ENCODE data around the gene CACNA1D.

The CACNA1D gene

DNA sequence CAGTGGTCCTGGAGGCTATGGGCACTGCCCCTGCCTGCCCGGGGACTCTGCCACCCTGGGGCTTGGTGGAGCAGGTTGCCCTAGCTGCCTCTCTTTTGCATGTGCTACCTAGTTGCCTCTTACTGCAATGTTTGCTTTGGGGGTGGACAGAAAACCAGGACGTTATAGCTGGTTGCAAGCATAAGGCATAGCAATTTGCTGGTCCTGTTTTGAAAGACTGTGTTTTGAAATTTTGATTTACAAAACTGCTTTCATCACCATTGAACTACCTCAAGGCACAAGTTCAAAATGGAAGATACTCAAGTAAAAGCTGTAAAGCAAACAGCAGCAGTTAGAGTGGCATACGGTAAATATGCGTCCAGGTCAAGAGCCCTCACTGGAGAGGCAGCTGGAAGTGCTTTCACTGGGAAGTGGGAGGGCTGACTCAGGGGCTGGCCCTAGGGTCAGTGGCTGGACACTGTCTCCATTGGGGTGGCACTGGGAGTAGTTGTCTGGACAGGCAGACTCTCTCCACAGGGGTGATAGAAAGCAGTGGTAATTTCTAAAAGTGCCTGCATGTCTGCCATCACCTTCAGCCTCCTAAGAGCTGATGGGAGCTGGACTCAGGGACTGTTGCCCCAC, 213.7 kb downstream of the CACNA1D start:
- H3K36me3 ChIP-seq (ENCODE audit: insufficient read depth, low read length): no peaks in the 10 kb centered on the region
- no peak overlapping the region for H3K4me3 ChIP-seq (ENCODE audit: low read depth, low read length)
- H3K27me3 ChIP-seq (ENCODE audit: insufficient read depth, low read length): peaks cover 38% of the 10 kb centered on the region
- no peaks in the 10 kb centered on the region for H3K4me1 ChIP-seq (ENCODE audit: control insufficient read depth, insufficient read depth, low read length, unreplicated experiment)
- no peaks in the 10 kb centered on the region for H3K79me2 ChIP-seq (ENCODE audit: control insufficient read depth, insufficient read depth, low read length, unreplicated experiment)
- no peak overlapping the region for H2AFZ ChIP-seq (ENCODE audit: low read length, unreplicated experiment)
- no peak overlapping the region for H3K27ac ChIP-seq (ENCODE audit: low read depth, low read length)

- Histone ChIP-seq H3K79me2 (ENCODE audit: control insufficient read depth, insufficient read depth, low read length, unreplicated experiment) (no peaks in the 10 kb centered on the region), H3K4me3 (ENCODE audit: low read depth, low read length) (no peak overlapping the region), H3K4me1 (ENCODE audit: control insufficient read depth, insufficient read depth, low read length, unreplicated experiment) (no peaks in the 10 kb centered on the region), H3K27me3 (ENCODE audit: insufficient read depth, low read length) (peaks cover 38% of the 10 kb centered on the region), H3K27ac (ENCODE audit: low read depth, low read length) (no peak overlapping the region), H3K36me3 (ENCODE audit: insufficient read depth, low read length) (no peaks in the 10 kb centered on the region), H2AFZ (ENCODE audit: low read length, unreplicated experiment) (no peak overlapping the region)
These were observed 214.8 kb downstream of the CACNA1D start for GRCh38 chr3:53709256-53709655.

DNA sequence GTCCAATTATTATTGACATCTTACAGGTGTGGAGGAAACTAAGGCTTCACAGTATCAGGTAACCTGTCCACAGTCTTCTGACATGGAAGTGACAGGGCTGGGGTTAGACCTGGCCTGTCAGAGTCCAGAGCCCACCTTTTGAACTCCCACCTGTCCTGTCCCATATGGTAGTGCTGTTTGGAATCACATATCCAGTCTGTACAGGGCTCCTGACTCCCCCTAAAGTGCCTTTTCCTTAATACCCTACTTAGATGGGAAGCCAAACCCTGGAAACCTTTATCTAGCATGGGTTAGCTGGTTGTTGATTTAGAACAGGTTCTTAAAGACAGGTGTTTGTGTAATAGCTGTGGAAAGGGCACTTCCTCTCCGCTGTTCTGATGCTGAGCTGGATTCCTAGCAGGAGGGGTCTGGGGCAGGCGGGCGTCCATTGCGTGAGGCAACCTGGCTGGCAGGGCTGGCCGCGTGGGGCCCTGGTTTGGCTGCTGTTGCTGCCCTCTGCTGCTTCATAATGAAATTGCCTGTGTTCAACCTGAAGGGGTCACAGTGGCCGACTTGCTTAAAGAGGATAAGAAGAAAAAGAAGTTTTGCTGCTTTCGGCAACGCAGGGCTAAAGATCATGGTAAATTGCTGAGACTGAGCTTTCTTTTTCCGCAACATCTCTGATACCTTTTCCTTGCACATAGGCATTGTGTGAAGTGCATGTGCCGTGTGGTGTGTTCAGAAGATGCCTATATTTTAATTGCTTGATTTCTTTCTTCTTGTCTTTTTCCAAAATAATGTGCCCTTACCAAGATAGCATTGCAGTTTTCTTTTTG, 215.7 kb downstream of the CACNA1D start:
- H2AFZ ChIP-seq (ENCODE audit: low read length, unreplicated experiment): no peak overlapping the region
- no peaks in the 10 kb centered on the region for H3K36me3 ChIP-seq (ENCODE audit: insufficient read depth, low read length)
- H3K4me3 ChIP-seq (ENCODE audit: low read depth, low read length): no peak overlapping the region
- H3K27ac ChIP-seq (ENCODE audit: low read depth, low read length): no peak overlapping the region
- H3K4me1 ChIP-seq (ENCODE audit: control insufficient read depth, insufficient read depth, low read length, unreplicated experiment): no peaks in the 10 kb centered on the region
- H3K27me3 ChIP-seq (ENCODE audit: insufficient read depth, low read length): peaks cover 34% of the 10 kb centered on the region
- no peaks in the 10 kb centered on the region for H3K79me2 ChIP-seq (ENCODE audit: control insufficient read depth, insufficient read depth, low read length, unreplicated experiment)

DNA sequence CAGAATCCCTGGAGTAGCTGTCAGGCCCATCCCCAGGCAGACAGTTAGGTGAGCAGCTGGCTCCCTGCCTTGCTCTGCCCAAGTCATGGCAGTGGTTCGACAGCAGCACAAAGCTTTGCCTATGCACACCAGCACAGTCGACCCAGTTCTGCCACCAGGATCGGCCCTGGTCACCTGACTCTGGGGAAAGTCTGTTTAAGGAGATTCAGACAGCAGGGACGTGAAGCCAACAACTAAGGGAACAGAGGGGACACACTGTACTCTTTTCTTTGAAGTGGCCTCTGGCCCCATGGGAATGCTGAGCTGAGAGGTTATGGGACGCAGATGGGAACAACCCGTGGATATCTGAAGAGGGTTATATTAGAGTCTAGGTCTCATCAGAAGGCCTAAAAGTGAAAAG, 217.0 kb downstream of the CACNA1D start:
- Histone ChIP-seq H3K27me3 (ENCODE audit: insufficient read depth, low read length) (peaks cover 34% of the 10 kb centered on the region), H3K79me2 (ENCODE audit: control insufficient read depth, insufficient read depth, low read length, unreplicated experiment) (no peaks in the 10 kb centered on the region), H3K36me3 (ENCODE audit: insufficient read depth, low read length) (no peaks in the 10 kb centered on the region)

GRCh38 chr3:53712817-53713388, 218.5 kb downstream of the CACNA1D start:
- Histone ChIP-seq H3K4me1 (ENCODE audit: control insufficient read depth, insufficient read depth, low read length, unreplicated experiment) (no peaks in the 10 kb centered on the region), H3K27me3 (ENCODE audit: insufficient read depth, low read length) (peaks cover 19% of the 10 kb centered on the region), H3K36me3 (ENCODE audit: insufficient read depth, low read length) (no peaks in the 10 kb centered on the region), H3K79me2 (ENCODE audit: control insufficient read depth, insufficient read depth, low read length, unreplicated experiment) (no peaks in the 10 kb centered on the region), H2AFZ (ENCODE audit: low read length, unreplicated experiment) (no peak overlapping the region), H3K27ac (ENCODE audit: low read depth, low read length) (no peak overlapping the region), H3K4me3 (ENCODE audit: low read depth, low read length) (no peak overlapping the region)

More for the DNA sequence above, 217.0 kb downstream of the CACNA1D start:
- Histone ChIP-seq H3K4me3 (ENCODE audit: low read depth, low read length) (no peak overlapping the region), H3K4me1 (ENCODE audit: control insufficient read depth, insufficient read depth, low read length, unreplicated experiment) (no peaks in the 10 kb centered on the region), H3K27ac (ENCODE audit: low read depth, low read length) (no peak overlapping the region), H2AFZ (ENCODE audit: low read length, unreplicated experiment) (no peak overlapping the region)

GRCh38 chr3:53713626-53714025, 219.2 kb downstream of the CACNA1D start:
- no peaks in the 10 kb centered on the region for H3K79me2 ChIP-seq (ENCODE audit: control insufficient read depth, insufficient read depth, low read length, unreplicated experiment)
- no peak overlapping the region for H2AFZ ChIP-seq (ENCODE audit: low read length, unreplicated experiment)
- no peaks in the 10 kb centered on the region for H3K36me3 ChIP-seq (ENCODE audit: insufficient read depth, low read length)
- H3K4me1 ChIP-seq (ENCODE audit: control insufficient read depth, insufficient read depth, low read length, unreplicated experiment): no peaks in the 10 kb centered on the region
- H3K4me3 ChIP-seq (ENCODE audit: low read depth, low read length): no peak overlapping the region
- no peak overlapping the region for H3K27ac ChIP-seq (ENCODE audit: low read depth, low read length)
- H3K27me3 ChIP-seq (ENCODE audit: insufficient read depth, low read length): peaks cover 13% of the 10 kb centered on the region

GRCh38 chr3:53715815-53716483, 221.5 kb downstream of the CACNA1D start:
- Histone ChIP-seq H3K27me3 (ENCODE audit: insufficient read depth, low read length) (no peaks in the 10 kb centered on the region), H3K4me3 (ENCODE audit: low read depth, low read length) (no peak overlapping the region), H2AFZ (ENCODE audit: low read length, unreplicated experiment) (no peak overlapping the region), H3K79me2 (ENCODE audit: control insufficient read depth, insufficient read depth, low read length, unreplicated experiment) (no peaks in the 10 kb centered on the region), H3K36me3 (ENCODE audit: insufficient read depth, low read length) (no peaks in the 10 kb centered on the region), H3K27ac (ENCODE audit: low read depth, low read length) (no peak overlapping the region), H3K4me1 (ENCODE audit: control insufficient read depth, insufficient read depth, low read length, unreplicated experiment) (peaks cover 2% of the 10 kb centered on the region)

- no peak overlapping the region for H2AFZ ChIP-seq (ENCODE audit: low read length, unreplicated experiment)
- H3K36me3 ChIP-seq (ENCODE audit: insufficient read depth, low read length): no peaks in the 10 kb centered on the region
- peaks cover 6% of the 10 kb centered on the region for H3K4me1 ChIP-seq (ENCODE audit: control insufficient read depth, insufficient read depth, low read length, unreplicated experiment)
- no peaks in the 10 kb centered on the region for H3K27me3 ChIP-seq (ENCODE audit: insufficient read depth, low read length)
- no peak overlapping the region for H3K27ac ChIP-seq (ENCODE audit: low read depth, low read length)
- H3K79me2 ChIP-seq (ENCODE audit: control insufficient read depth, insufficient read depth, low read length, unreplicated experiment): no peaks in the 10 kb centered on the region
- H3K4me3 ChIP-seq (ENCODE audit: low read depth, low read length): no peak overlapping the region
These were observed 222.6 kb downstream of the CACNA1D start for GRCh38 chr3:53716998-53717397.

GRCh38 chr3:53718462-53718861, 224.1 kb downstream of the CACNA1D start:
- H2AFZ ChIP-seq (ENCODE audit: low read length, unreplicated experiment): no peak overlapping the region
- H3K4me1 ChIP-seq (ENCODE audit: control insufficient read depth, insufficient read depth, low read length, unreplicated experiment): peaks cover 6% of the 10 kb centered on the region
- H3K36me3 ChIP-seq (ENCODE audit: insufficient read depth, low read length): no peaks in the 10 kb centered on the region
- no peak overlapping the region for H3K4me3 ChIP-seq (ENCODE audit: low read depth, low read length)
- no peaks in the 10 kb centered on the region for H3K27me3 ChIP-seq (ENCODE audit: insufficient read depth, low read length)
- H3K79me2 ChIP-seq (ENCODE audit: control insufficient read depth, insufficient read depth, low read length, unreplicated experiment): no peaks in the 10 kb centered on the region
- no peak overlapping the region for H3K27ac ChIP-seq (ENCODE audit: low read depth, low read length)

GRCh38 chr3:53719796-53720195, 225.4 kb downstream of the CACNA1D start:
- Histone ChIP-seq H3K27ac (ENCODE audit: low read depth, low read length) (no peak overlapping the region), H2AFZ (ENCODE audit: low read length, unreplicated experiment) (no peak overlapping the region), H3K79me2 (ENCODE audit: control insufficient read depth, insufficient read depth, low read length, unreplicated experiment) (no peaks in the 10 kb centered on the region), H3K4me3 (ENCODE audit: low read depth, low read length) (no peak overlapping the region), H3K4me1 (ENCODE audit: control insufficient read depth, insufficient read depth, low read length, unreplicated experiment) (peaks cover 6% of the 10 kb centered on the region), H3K36me3 (ENCODE audit: insufficient read depth, low read length) (no peaks in the 10 kb centered on the region), H3K27me3 (ENCODE audit: insufficient read depth, low read length) (peaks cover 6% of the 10 kb centered on the region; the same call in 1 of the 2 replicates)

Measured in ACC112 (cell line).